ENCODE results near the gene COPS7A. TPM values are rescaled to one million over a fixed set of nuclear protein-coding genes. Genes with fewer than 3 reads are reported as not detected.
A peak's percentile ranks its signal among the peaks of the same experiment; 100 is the strongest.

Gene COPS7A
- total and polyA plus RNA-seq, 2 donors (not counting 1 experiment from before 2014, with no cell fraction given), result 28.3 to 46.0 TPM

- CTCF ChIA-PET, result interaction anchor here (1.2 to 2.5 kb wide), 3 partner anchors 8 to 20 kb away, joined by 3 to 10 read pairs (median 4); partner anchors contain the start of gene MLF2
These were observed 49.9 kb downstream of the COPS7A start for GRCh38 chr12:6773590-6774351.

More at GRCh38 chr12:6773590-6774351, 49.9 kb downstream of the COPS7A start:
- DNase-seq (no peak), ATAC-seq (ENCODE audit: low read depth) (no peak)
- POLR2A ChIA-PET, result no interaction called here
- Histone ChIP-seq H3K4me3 (ENCODE audit: control extremely low read depth in 1 of 5, extremely low read depth in 1 of 5, insufficient read depth in 1 of 5, low read depth in 2 of 5, low read length in 4 of 5) (no peak overlapping the region), H3K36me3 (replicated peaks in 1 of 2; ENCODE audit: control extremely low read depth in 1 of 2, control insufficient read depth in 1 of 2, extremely low read depth in 1 of 2, insufficient read depth in 2 of 2, low read length in 1 of 2) (no peaks in the 10 kb centered on the region), H3K9me3 (ENCODE audit: control extremely low read depth in 1 of 3, control insufficient read depth in 2 of 3, insufficient read depth in 1 of 3, low read length in 2 of 3) (peaks cover 0 to 17% (median 0%) of the 10 kb centered on the region in 3 donors), H4K20me1 (ENCODE audit: control insufficient read depth, insufficient read depth, low read length, poor library complexity, severe bottlenecking) (no peaks in the 10 kb centered on the region), H2AFZ (ENCODE audit: insufficient read depth, low read depth, low read length, poor library complexity, severe bottlenecking) (no peak overlapping the region), H3K9ac (ENCODE audit: low read length) (no peak overlapping the region), H3K4me1 (ENCODE audit: control insufficient read depth in 2 of 2, insufficient read depth in 2 of 2, low read length in 2 of 2) (peaks cover 27 to 37% of the 10 kb centered on the region in 2 donors), H3K79me2 (ENCODE audit: control insufficient read depth, insufficient read depth, low read length) (no peaks in the 10 kb centered on the region), H3K27ac (ENCODE audit: low read length in 2 of 2) (no peak overlapping the region), H3K4me2 (replicated peaks; ENCODE audit: low read depth, low read length, poor library complexity, severe bottlenecking) (peak overlapping the region; percentile 10), H3K27me3 (replicated peaks in 1 of 4; ENCODE audit: control extremely low read depth in 1 of 4, control insufficient read depth in 3 of 4, insufficient read depth in 4 of 4, low read length in 3 of 4) (peaks cover 0 to 80% (median 43%) of the 10 kb centered on the region in 4 experiments)
- no peak overlapping the region for H3K4me3 Mint-ChIP-seq
- intact Hi-C loops (cut with micrococcal nuclease), result no loop called here
- H3K4me1 Mint-ChIP-seq, result peaks cover 18% of the 10 kb centered on the region
- TF ChIP-seq CTCF (IDR thresholded peaks at IDR 0.05), result no peak
- peak; percentile 87 for TF ChIP-seq EZH2 (IDR thresholded peaks at IDR 0.05; ENCODE audit: borderline replicate concordance, insufficient read depth, low read depth, low read length, poor library complexity, severe bottlenecking)
- 15% methylated on average over 54 of the region's 60 CpGs for WGBS (ENCODE audit: insufficient coverage)
- no peak overlapping the region for H3K27ac Mint-ChIP-seq
- no peaks in the 10 kb centered on the region for H3K9me3 Mint-ChIP-seq (ENCODE audit: insufficient read depth)
- peaks cover 66% of the 10 kb centered on the region for H3K27me3 Mint-ChIP-seq

Data from B cell (primary cell).